GM23338 (cell line): ENCODE data around the gene VLDLR. TPM values are rescaled to one million over a fixed set of nuclear protein-coding genes. Genes with fewer than 3 reads are reported as not detected.

ENCODE experiments used
- ATAC-seq: fragments of 200-7000 bp; cut with Tn5 transposase; 3 replicates; pipeline ENCODE4 v1.9.1; 2020
- DNase-seq: peaks from one replicate; pipeline ENCODE4 v3.0.0-alpha.2; 2015; ENCODE audit warnings: low spot score
- H2AFZ ChIP-seq: fragments of 200-600 bp; sonication (generic); 2 replicates; pipeline ENCODE4 v1.8.0; 2016; ENCODE audit warnings: antibody characterized with exemption, mild to moderate bottlenecking, moderate library complexity
- H3F3A ChIP-seq: fragments of 200-600 bp; sonication (generic); replicated peaks from 2 replicates; pipeline ENCODE4 v1.8.0; 2017; ENCODE audit warnings: antibody characterized with exemption, mixed run types, low read depth
- H3K27ac ChIP-seq: fragments of 200-600 bp; sonication (generic); 2 replicates; pipeline ENCODE4 v1.6.1; 2016; ENCODE audit warnings: low read depth
- H3K27me3 ChIP-seq: fragments of 200-600 bp; sonication (generic); 2 replicates; pipeline ENCODE4 v1.8.0; 2016; ENCODE audit warnings: mild to moderate bottlenecking, mixed run types, moderate library complexity; ENCODE audit not compliant: insufficient read depth
- H3K36me3 ChIP-seq: fragments of 200-600 bp; sonication (generic); 2 replicates; pipeline ENCODE4 v1.8.0; 2016; ENCODE audit warnings: mild to moderate bottlenecking; ENCODE audit not compliant: insufficient read depth
- H3K4me1 ChIP-seq: fragments of 200-600 bp; sonication (generic); 2 replicates; pipeline ENCODE4 v1.8.0; 2016; ENCODE audit warnings: mild to moderate bottlenecking, moderate library complexity; ENCODE audit not compliant: insufficient read depth
- H3K4me2 ChIP-seq: fragments of 200-600 bp; sonication (generic); 2 replicates; pipeline ENCODE4 v1.7.1; 2017; ENCODE audit warnings: mixed run types
- H3K4me3 ChIP-seq: fragments of 200-600 bp; sonication (generic); 2 replicates; pipeline ENCODE4 v1.6.1; 2016; ENCODE audit warnings: mixed run types
- H3K79me2 ChIP-seq: fragments of 200-600 bp; sonication (generic); replicated peaks from 2 replicates; pipeline ENCODE4 v1.8.0; 2017; ENCODE audit warnings: mild to moderate bottlenecking; ENCODE audit not compliant: insufficient read depth
- H3K9me2 ChIP-seq: fragments of 200-600 bp; sonication (generic); 2 replicates; pipeline ENCODE4 v1.8.0; 2017; ENCODE audit not compliant: insufficient read depth
- H4K20me1 ChIP-seq: fragments of 200-600 bp; sonication (generic); replicated peaks from 2 replicates; pipeline ENCODE4 v1.8.0; 2017; ENCODE audit warnings: mild to moderate bottlenecking; ENCODE audit not compliant: insufficient read depth
- H3K27ac Mint-ChIP-seq: 2 replicates; pipeline ENCODE4 v1.8.0; 2020; ENCODE audit warnings: inconsistent platforms, mild to moderate bottlenecking, moderate library complexity, mixed read lengths
- H3K27me3 Mint-ChIP-seq: 3 replicates; pipeline ENCODE4 v1.8.0; 2022; ENCODE audit warnings: low read depth, mild to moderate bottlenecking, moderate library complexity, mixed read lengths, inconsistent platforms; ENCODE audit not compliant: insufficient read depth, poor library complexity
- H3K36me3 Mint-ChIP-seq: 3 replicates; pipeline ENCODE4 v1.8.0; 2021; ENCODE audit warnings: low read depth, mild to moderate bottlenecking, inconsistent platforms, moderate library complexity, mixed read lengths
- H3K4me1 Mint-ChIP-seq: 3 replicates; pipeline ENCODE4 v1.8.0; 2020; ENCODE audit warnings: mild to moderate bottlenecking, inconsistent platforms, mixed read lengths
- H3K4me3 Mint-ChIP-seq: 3 replicates; pipeline ENCODE4 v1.8.0; 2021; ENCODE audit warnings: moderate library complexity, mild to moderate bottlenecking, inconsistent platforms, mixed read lengths
- H3K9me3 Mint-ChIP-seq: 3 replicates; pipeline ENCODE4 v1.8.0; 2020; ENCODE audit warnings: moderate library complexity, mild to moderate bottlenecking, inconsistent platforms, mixed read lengths
- CREB1 ChIP-seq: fragments of 250-450 bp; sonication (Bioruptor Pico); IDR thresholded peaks from 2 replicates; pipeline ENCODE4 v1.5.0; 2020; ENCODE audit warnings: low read depth, mild to moderate bottlenecking, moderate library complexity
- ETS1 ChIP-seq: IDR thresholded peaks from 2 replicates; pipeline ENCODE4 v1.6.1; 2016; ENCODE audit warnings: antibody characterized with exemption
- EZH2 ChIP-seq: fragments of 200-600 bp; sonication (generic); IDR thresholded peaks from one replicate; pipeline ENCODE4 v1.8.0; 2017; ENCODE audit warnings: antibody characterized with exemption, mild to moderate bottlenecking, low read depth; ENCODE audit not compliant: unreplicated experiment
- EZH2phosphoT487 ChIP-seq: fragments of 200-600 bp; sonication (generic); IDR thresholded peaks from one replicate; pipeline ENCODE4 v1.8.1; 2018; ENCODE audit warnings: antibody characterized with exemption; ENCODE audit not compliant: unreplicated experiment
- JUNB ChIP-seq: IDR thresholded peaks from one replicate; pipeline ENCODE4 v1.6.1; 2016; ENCODE audit warnings: antibody characterized with exemption; ENCODE audit not compliant: unreplicated experiment
- NANOG ChIP-seq: IDR thresholded peaks from 2 replicates; pipeline ENCODE4 v1.6.1; 2016; ENCODE audit warnings: antibody characterized with exemption, borderline replicate concordance
- POLR2AphosphoS5 ChIP-seq: IDR thresholded peaks from 2 replicates; pipeline ENCODE4 v1.6.1; 2016; ENCODE audit warnings: antibody characterized with exemption, low read depth
- STAT1 ChIP-seq: IDR thresholded peaks from one replicate; pipeline ENCODE4 v1.6.1; 2016; ENCODE audit warnings: antibody characterized with exemption; ENCODE audit not compliant: unreplicated experiment
- ZNF114 ChIP-seq: fragments of 250-450 bp; sonication (Bioruptor Pico); IDR thresholded peaks from 2 replicates; pipeline ENCODE4 v1.5.0; 2020; ENCODE audit warnings: mild to moderate bottlenecking, moderate library complexity
- ZNF331 ChIP-seq: fragments of 250-450 bp; sonication (Bioruptor Pico); IDR thresholded peaks from 2 replicates; pipeline ENCODE4 v1.5.0; 2020; ENCODE audit warnings: low read depth, mild to moderate bottlenecking, moderate library complexity
- polyA plus RNA-seq: library from polyadenylated mRNA; unstranded; fragments of >200 nt; fragmentation: Nextera tagmentation; extraction: Ambion mirVana; gene quantifications from 2 replicates; pipeline ENCODE4 v1.2.1, GENCODE V29; 2016
- total RNA-seq: library from RNA; depleted of rRNA; stranded (reverse); fragments of >200 nt; shearing (Covaris generic); gene quantifications from 2 replicates; pipeline ENCODE4 v1.2.3, GENCODE V29; 2014
- TF ChIP-seq, protein P1 (sequence below): fragments of 250-450 bp; sonication (Bioruptor Pico); IDR thresholded peaks from 2 replicates; pipeline ENCODE4 v1.5.0; 2020; ENCODE audit warnings: mild to moderate bottlenecking, moderate library complexity
- TF ChIP-seq, protein P2 (sequence below), 2 experiments: fragments of 200-600 bp in 1 of 2; sonication (generic) in 1 of 2; conservative IDR thresholded peaks; 2 replicates each; pipeline versions ENCODE4 v1.5.1 to v1.6.1; 2016 to 2017; ENCODE audit warnings: antibody characterized with exemption in 2 of 2, low read depth in 2 of 2, mild to moderate bottlenecking in 2 of 2, moderate library complexity in 1 of 2
- TF ChIP-seq, protein P3 (sequence below): IDR thresholded peaks from one replicate; pipeline ENCODE4 v1.6.1; 2018; ENCODE audit warnings: antibody characterized with exemption; ENCODE audit not compliant: unreplicated experiment

The VLDLR gene
- total and polyA plus RNA-seq, 2 experiments from 2014 or later, result 14.9 to 49.8 TPM

DNA sequence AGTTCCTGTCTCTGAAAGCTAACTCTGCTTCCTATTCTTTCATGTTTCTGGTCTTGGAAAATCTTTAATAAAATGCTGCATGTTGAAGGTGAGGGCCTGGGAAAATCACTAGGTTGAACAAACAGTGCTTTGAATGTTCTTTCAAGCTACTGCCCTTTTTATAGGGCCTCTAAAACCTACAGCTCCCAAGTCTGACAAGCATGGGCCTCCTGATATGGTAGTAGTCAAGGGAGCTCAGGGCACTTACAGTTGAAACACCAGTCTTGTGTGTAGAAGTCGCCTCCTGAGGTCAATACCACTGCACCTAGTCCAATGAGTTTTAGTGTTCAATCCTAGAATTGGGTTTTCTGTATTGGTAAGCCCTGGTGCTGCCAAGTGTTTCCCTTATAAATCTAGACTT, 20.5 kb downstream of the VLDLR start:
- no peaks in the 10 kb centered on the region for H3K27me3 ChIP-seq

More for the DNA sequence above, 20.5 kb downstream of the VLDLR start:
- ATAC-seq, result no peak
- Mint-ChIP-seq H3K36me3 (peaks cover 92% of the 10 kb centered on the region), H3K4me1 (no peaks in the 10 kb centered on the region), H3K27ac (no peak overlapping the region), H3K4me3 (no peak overlapping the region), H3K9me3 (no peaks in the 10 kb centered on the region), H3K27me3 (no peaks in the 10 kb centered on the region)
- Histone ChIP-seq H3F3A (no peaks in the 10 kb centered on the region), H4K20me1 (peaks cover 4% of the 10 kb centered on the region; the same call in 1 of the 2 replicates), H3K4me2 (no peak overlapping the region), H3K4me1 (no peaks in the 10 kb centered on the region), H3K9me2 (no peaks in the 10 kb centered on the region), H3K4me3 (no peak overlapping the region), H2AFZ (no peak overlapping the region), H3K27ac (no peak overlapping the region), H3K79me2 (peaks cover 10% of the 10 kb centered on the region; the same call in 1 of the 2 replicates), H3K36me3 (peaks cover 70% of the 10 kb centered on the region)
- no peak for DNase-seq
- TF ChIP-seq, protein P1, sequence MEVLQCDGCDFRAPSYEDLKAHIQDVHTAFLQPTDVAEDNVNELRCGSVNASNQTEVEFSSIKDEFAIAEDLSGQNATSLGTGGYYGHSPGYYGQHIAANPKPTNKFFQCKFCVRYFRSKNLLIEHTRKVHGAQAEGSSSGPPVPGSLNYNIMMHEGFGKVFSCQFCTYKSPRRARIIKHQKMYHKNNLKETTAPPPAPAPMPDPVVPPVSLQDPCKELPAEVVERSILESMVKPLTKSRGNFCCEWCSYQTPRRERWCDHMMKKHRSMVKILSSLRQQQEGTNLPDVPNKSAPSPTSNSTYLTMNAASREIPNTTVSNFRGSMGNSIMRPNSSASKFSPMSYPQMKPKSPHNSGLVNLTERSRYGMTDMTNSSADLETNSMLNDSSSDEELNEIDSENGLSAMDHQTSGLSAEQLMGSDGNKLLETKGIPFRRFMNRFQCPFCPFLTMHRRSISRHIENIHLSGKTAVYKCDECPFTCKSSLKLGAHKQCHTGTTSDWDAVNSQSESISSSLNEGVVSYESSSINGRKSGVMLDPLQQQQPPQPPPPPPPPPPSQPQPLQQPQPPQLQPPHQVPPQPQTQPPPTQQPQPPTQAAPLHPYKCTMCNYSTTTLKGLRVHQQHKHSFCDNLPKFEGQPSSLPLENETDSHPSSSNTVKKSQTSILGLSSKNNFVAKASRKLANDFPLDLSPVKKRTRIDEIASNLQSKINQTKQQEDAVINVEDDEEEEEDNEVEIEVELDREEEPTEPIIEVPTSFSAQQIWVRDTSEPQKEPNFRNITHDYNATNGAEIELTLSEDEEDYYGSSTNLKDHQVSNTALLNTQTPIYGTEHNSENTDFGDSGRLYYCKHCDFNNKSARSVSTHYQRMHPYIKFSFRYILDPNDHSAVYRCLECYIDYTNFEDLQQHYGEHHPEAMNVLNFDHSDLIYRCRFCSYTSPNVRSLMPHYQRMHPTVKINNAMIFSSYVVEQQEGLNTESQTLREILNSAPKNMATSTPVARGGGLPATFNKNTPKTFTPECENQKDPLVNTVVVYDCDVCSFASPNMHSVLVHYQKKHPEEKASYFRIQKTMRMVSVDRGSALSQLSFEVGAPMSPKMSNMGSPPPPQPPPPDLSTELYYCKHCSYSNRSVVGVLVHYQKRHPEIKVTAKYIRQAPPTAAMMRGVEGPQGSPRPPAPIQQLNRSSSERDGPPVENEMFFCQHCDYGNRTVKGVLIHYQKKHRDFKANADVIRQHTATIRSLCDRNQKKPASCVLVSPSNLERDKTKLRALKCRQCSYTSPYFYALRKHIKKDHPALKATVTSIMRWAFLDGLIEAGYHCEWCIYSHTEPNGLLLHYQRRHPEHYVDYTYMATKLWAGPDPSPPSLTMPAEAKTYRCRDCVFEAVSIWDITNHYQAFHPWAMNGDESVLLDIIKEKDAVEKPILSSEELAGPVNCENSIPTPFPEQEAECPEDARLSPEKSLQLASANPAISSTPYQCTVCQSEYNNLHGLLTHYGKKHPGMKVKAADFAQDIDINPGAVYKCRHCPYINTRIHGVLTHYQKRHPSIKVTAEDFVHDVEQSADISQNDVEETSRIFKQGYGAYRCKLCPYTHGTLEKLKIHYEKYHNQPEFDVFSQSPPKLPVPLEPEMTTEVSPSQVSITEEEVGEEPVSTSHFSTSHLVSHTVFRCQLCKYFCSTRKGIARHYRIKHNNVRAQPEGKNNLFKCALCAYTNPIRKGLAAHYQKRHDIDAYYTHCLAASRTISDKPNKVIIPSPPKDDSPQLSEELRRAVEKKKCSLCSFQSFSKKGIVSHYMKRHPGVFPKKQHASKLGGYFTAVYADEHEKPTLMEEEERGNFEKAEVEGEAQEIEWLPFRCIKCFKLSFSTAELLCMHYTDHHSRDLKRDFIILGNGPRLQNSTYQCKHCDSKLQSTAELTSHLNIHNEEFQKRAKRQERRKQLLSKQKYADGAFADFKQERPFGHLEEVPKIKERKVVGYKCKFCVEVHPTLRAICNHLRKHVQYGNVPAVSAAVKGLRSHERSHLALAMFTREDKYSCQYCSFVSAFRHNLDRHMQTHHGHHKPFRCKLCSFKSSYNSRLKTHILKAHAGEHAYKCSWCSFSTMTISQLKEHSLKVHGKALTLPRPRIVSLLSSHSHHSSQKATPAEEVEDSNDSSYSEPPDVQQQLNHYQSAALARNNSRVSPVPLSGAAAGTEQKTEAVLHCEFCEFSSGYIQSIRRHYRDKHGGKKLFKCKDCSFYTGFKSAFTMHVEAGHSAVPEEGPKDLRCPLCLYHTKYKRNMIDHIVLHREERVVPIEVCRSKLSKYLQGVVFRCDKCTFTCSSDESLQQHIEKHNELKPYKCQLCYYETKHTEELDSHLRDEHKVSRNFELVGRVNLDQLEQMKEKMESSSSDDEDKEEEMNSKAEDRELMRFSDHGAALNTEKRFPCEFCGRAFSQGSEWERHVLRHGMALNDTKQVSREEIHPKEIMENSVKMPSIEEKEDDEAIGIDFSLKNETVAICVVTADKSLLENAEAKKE (CRISPR knock-in tag), result no peak
- TF ChIP-seq ETS1, result no peak
- TF ChIP-seq CREB1 (CRISPR knock-in tag), result no peak
- no peak for TF ChIP-seq STAT1
- no peak for TF ChIP-seq EZH2
- TF ChIP-seq POLR2AphosphoS5, result no peak
- no peak for TF ChIP-seq ZNF331 (CRISPR knock-in tag)
- TF ChIP-seq, protein P2, sequence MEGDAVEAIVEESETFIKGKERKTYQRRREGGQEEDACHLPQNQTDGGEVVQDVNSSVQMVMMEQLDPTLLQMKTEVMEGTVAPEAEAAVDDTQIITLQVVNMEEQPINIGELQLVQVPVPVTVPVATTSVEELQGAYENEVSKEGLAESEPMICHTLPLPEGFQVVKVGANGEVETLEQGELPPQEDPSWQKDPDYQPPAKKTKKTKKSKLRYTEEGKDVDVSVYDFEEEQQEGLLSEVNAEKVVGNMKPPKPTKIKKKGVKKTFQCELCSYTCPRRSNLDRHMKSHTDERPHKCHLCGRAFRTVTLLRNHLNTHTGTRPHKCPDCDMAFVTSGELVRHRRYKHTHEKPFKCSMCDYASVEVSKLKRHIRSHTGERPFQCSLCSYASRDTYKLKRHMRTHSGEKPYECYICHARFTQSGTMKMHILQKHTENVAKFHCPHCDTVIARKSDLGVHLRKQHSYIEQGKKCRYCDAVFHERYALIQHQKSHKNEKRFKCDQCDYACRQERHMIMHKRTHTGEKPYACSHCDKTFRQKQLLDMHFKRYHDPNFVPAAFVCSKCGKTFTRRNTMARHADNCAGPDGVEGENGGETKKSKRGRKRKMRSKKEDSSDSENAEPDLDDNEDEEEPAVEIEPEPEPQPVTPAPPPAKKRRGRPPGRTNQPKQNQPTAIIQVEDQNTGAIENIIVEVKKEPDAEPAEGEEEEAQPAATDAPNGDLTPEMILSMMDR (conservative IDR thresholded peaks at IDR 0.05; ENCODE audit: low read depth in 2 of 2), result no peak
- no peak for TF ChIP-seq ZNF114 (CRISPR knock-in tag)
- no peak for TF ChIP-seq NANOG
- TF ChIP-seq EZH2phosphoT487, result no peak
- TF ChIP-seq, protein P3, sequence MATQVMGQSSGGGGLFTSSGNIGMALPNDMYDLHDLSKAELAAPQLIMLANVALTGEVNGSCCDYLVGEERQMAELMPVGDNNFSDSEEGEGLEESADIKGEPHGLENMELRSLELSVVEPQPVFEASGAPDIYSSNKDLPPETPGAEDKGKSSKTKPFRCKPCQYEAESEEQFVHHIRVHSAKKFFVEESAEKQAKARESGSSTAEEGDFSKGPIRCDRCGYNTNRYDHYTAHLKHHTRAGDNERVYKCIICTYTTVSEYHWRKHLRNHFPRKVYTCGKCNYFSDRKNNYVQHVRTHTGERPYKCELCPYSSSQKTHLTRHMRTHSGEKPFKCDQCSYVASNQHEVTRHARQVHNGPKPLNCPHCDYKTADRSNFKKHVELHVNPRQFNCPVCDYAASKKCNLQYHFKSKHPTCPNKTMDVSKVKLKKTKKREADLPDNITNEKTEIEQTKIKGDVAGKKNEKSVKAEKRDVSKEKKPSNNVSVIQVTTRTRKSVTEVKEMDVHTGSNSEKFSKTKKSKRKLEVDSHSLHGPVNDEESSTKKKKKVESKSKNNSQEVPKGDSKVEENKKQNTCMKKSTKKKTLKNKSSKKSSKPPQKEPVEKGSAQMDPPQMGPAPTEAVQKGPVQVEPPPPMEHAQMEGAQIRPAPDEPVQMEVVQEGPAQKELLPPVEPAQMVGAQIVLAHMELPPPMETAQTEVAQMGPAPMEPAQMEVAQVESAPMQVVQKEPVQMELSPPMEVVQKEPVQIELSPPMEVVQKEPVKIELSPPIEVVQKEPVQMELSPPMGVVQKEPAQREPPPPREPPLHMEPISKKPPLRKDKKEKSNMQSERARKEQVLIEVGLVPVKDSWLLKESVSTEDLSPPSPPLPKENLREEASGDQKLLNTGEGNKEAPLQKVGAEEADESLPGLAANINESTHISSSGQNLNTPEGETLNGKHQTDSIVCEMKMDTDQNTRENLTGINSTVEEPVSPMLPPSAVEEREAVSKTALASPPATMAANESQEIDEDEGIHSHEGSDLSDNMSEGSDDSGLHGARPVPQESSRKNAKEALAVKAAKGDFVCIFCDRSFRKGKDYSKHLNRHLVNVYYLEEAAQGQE, result no peak
- TF ChIP-seq JUNB, result no peak
